Midbrain (tissue), 1 donor: ENCODE results near the gene RPS2.
"Not testable (repeated sequence)": the region's sequence is repeated elsewhere in the genome, so short reads cannot be mapped to it uniquely, and the experiment has no call there.

Source experiments
- DNase-seq: peaks from one replicate; lab custom pipeline; 2025; lab: John Stamatoyannopoulos, UW

Gene RPS2

GRCh38 chr16:1962161-1963153 lies 2.2 kb downstream of the RPS2 start:
- DNase-seq: not testable (repeated sequence)

GRCh38 chr16:1961651-1962067 lies 3.0 kb downstream of the RPS2 start:
- no peak for DNase-seq

GRCh38 chr16:1960665-1961630 lies 3.7 kb downstream of the RPS2 start:
- DNase-seq: no peak

DNA sequence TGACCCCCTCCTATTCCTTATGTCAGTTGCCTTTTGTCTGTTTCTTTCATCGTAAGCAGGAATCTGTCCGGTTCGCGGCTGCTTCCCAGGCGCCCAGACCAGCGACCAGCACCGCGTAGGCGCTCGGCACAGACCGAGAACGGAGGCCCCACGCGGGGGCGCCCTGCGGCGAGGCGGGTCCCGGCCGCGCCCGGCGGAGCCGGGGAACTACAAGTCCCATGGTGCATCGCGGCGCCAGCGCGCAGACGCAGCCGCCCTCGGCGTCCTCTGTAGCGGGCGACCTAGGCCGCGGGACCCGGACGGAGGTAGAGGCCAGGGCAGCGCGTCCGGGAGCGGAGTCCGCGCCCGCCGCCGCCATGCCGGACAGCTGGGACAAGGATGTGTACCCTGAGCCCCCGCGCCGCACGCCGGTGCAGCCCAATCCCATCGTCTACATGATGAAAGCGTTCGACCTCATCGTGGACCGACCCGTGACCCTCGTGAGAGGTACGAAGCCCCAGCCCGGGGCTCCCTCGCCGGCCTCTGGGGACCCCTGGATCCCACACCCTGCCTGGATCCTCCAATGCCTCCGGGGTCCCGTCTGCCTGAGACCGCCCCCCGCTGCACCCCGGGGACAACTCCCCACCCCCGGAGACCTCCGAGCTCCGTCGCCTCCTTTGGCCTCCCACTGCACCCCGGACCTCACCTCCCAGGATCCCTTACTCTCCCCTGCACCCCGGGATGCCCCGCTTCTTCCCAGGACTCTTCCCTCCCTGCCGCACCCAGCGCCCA lies 5.2 kb downstream of the RPS2 start, which contains the start of gene NDUFB10:
TSS of gene NDUFB10 (plus strand) at position 270 of the 771 bp plus-strand sequence. CDS start at position 357, 87 bp downstream.
- peak; percentile 93 for DNase-seq

GRCh38 chr16:1958715-1959268 lies 5.8 kb downstream of the RPS2 start:
- DNase-seq: no peak

GRCh38 chr16:1958143-1958491 lies 6.5 kb downstream of the RPS2 start:
- not testable (repeated sequence) for DNase-seq

- not testable (repeated sequence) for DNase-seq
Measured at GRCh38 chr16:1957434-1958142, 7.0 kb downstream of the RPS2 start.

DNA sequence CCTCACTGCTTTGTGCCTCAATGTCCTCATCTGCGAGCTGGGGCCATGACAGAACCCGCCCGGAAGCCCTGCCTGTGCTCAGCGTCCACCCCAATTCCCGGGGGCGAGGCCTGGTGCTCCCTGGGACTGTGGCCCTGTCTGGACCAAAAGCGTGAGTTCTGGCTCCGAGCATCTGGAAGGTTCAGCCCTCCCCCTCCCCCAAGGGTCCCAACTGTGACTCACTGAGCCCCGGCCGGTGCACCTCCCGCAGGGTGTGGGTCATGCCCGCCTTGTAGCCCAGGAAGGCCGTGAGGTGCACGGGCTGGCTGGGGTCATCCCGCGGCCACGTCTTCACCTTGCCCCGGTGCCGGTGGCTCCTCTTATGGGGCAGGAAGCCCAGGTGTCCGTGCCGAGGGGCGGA lies 10.9 kb downstream of the RPS2 start:
- DNase-seq: no peak

- DNase-seq: no peak
Measured at GRCh38 chr16:1950559-1950958, 14.1 kb downstream of the RPS2 start.

GRCh38 chr16:1950047-1950446 lies 14.6 kb downstream of the RPS2 start:
- DNase-seq: no peak

DNA sequence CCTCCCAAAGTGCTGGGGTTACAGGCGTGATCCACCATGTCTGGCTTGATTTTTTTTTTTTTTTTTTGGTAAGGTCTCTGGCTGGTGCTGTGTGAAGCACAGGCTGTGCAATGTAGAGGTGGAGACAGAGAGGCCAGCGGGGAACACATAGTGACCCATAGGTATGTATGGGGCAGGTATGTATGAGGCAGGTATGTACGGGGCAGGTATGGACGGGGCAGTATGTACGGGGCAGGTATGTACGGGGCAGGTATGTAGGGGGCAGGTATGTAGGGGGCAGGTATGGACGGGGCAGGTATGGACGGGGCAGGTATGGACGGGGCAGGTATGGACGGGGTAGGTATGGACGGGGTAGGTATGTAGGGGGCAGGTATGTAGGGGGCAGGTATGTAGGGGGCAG lies 15.1 kb downstream of the RPS2 start:
- no peak for DNase-seq

DNA sequence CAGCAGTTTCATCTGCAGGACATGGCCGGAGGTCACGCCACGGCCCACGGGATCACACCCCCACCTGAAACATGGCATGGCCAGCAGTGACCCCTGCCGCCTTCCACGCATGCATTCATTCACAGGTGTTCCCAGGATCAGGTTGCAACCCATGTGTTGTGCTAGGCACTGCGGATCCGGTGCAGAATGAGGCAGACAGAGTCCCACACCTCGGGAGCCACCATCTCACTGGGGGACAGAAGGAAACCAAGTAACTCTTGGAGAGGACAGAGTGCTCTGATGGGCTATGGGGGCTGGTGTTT lies 17.3 kb downstream of the RPS2 start:
- no peak for DNase-seq

DNA sequence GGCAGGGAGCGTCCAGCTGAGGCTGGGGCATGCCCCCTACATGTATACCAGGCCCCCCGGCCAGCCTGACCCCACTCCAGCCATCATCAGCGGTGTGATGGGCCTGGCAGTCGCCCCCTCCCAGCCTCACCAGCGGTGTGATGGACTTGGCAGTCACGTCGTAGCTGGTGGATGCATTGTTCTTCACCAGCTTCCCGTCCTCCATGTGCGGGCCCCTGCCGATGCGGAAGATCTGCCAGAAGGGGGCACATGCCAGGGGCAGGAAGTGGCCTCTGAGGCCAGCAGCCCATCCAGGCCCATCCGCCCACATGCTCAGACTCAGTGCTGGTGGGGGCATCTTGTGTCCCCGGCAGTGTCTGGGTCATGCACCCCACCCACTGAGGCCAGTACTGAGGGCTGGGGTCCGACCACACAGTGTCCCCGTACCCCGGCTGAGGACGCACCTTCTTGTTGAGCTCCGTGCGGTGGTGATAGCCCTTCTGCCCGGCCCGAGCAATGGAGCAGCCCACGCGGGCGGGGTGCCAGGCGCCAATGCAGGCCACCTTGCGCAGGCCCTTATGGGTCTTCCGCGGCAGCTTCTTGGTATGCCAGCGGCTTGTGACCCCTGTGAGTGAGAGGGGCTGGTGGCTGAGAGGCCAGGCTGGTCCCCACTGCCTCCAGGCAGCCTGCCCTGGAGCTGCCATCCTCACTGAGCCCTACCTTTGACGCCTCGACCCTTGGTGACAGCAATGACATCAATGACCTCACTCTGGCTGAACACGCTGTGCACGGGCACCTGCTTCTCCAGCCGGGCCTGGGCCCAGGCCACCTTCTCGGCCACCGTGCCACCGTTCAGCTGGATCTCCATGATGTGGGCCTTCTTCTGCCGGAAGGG lies 17.9 kb downstream of the RPS2 start:
- no peak for DNase-seq

DNA sequence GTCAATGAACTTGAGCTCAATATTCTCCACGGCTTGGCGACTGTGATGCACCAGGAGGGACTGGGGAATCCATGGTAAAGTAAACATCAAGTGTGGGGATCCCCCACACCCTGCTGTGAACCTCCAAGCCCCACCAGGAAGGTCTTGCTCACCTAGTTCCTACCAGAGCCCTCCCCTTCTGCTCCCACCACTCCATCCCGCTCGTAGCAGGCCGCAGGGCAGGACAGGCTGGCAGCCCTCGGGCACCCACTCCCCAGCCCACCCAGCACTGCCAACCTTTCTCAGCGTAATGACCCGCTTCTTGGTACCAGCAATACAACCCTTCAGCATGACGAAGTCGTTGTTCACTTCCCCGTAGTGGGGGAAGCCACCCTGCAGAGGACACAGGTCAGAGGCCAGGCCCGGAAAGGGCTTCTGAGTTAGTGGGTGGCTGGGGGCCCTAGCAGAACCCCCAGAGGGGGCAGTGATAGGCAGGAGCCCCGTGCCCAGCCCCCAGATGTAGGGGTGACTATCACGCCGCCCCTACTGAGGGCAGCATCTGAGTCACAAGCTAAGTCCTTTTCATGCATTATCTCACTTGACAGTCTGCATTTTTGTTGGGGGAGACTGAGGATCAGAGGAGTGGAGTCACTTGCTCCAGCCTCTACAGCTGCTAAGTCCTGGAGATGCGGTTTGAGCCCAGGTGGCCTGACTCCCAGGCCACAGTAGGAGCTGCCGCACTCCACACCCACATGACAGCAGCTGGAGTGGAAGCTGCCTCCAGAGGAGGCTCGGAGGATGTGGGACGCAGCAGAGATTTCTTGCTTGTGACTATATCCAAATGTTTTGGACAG lies 18.9 kb downstream of the RPS2 start:
- no peak for DNase-seq

DNA sequence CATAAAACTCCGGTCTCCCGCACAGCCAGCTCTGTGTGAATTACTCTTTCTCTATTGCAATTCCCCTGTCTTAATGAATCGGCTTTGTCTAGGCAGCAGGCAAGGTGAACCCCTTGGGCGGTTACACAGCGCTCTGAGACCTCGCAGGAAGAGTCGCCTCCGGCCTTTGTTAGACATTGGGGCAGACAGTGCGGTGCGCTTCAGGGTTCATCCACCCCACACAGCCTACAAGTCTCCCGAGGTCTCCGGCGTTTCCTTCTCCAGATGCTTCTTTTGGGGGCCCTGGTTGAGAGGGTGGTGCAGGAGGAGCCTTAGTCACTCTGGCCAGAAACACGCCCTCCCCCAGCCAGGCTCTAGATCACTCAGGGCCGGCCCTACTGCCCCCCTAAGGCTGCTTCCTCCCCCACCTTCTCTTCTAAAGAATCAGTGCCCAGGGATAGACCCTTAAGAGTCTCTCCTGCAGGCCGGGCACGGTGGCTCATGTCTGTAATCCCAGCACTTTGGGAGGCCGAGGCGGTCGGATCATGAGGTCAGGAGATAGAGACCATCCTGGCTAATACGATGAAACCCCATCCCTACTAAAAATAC lies 19.9 kb downstream of the RPS2 start:
- no peak for DNase-seq

GRCh38 chr16:1942810-1943726 lies 21.6 kb downstream of the RPS2 start, which contains the start of gene MSRB1:
TSS of gene MSRB1 (minus strand) at chr16:1943199. CDS start at chr16:1943156, 43 bp downstream.
- DNase-seq: peak; percentile 99

DNA sequence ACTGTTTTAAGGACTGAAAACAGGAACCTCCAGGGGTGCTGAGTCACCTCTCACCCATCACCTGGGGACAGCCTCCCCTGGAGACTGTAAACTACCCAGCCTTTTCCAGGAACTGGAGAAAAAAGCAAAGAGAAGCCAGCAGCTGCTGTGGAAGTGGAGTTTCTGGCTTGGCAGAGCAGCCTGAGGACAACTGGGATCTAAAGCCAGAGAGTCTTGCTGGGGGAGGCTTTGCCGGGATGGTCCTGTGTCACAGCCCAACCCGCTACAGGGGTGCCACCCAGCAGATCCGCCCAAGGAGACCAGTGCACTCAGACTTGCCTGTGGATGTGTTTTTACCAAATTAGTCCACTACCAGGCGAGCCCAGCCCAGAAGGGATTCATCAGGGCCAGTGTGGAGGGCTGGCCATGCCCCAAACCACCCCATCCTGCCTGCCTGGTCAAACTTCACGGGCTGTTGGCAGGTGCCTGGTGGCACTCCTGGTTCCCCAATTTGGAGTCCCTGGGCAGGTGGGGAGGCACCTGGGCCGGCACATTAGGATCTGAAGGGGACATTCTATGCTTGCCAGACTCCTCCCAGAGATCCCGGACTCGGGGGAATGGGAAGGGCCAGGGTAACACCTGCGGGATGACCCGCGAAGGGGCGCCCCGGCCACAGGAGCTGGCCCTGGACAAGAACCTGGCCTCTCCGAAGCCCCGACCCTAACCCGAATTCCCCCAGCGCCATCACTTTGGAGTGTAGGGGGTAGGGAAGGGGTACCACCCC lies 22.4 kb downstream of the RPS2 start:
- no peak for DNase-seq
